B cell (primary cell): Measurements from ENCODE around the gene TEKT2.

Source experiments
- CTCF ChIP-seq: fragments of 200-600 bp; IDR thresholded peaks from one replicate; pipeline ENCODE4 v1.8.0; 2022; ENCODE audit warnings: antibody characterized with exemption, mild to moderate bottlenecking
- EZH2 ChIP-seq: IDR thresholded peaks from 2 replicates; pipeline ENCODE4 v1.6.1; 2012; ENCODE audit warnings: borderline replicate concordance, low read depth, mild to moderate bottlenecking, moderate library complexity, low read length; ENCODE audit not compliant: insufficient read depth, poor library complexity, severe bottlenecking

DNA sequence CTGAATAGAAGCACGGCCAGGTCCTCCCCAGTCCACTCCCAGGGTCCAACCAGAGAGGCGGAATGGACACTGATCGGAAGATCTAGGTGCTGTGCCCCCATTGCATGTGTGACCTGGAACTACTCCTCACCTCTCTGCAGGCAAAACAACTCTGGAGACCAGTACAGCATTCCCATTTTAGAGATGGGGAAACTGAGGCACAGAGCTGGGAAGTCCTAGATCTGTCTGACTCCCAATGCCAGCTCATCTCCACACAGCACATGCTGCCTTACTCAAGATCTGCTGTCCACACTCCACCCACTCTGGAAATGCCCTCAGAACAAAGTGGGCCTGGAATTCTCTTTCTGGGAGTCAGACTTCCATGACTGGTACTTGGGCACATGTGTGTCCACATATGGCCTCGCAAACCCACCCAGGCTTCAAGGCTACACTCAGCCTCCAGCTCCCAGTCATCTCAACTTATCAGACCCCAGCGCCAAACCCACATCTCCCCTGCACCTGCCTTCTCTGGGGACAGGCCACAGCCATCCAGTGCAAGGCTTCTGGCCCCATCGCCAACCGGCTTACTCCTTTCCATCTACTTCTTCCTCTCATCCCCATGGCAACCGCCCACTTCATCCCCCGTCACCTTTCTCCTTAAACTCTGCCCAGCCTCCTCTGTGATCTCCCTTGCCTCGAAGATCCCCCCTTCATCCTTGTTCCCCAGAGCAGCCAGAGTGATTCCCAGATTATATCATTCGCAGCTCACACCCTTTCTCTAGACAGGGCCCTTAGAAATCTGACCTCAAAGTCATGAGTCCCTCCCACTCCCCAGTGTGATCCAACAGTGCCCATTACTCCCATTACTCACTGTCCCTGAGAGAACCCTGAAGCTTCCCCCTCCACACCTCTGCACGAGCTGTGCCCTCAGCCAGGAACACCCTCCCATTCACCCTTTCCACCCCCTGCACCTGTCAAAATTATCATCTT, 38.5 kb downstream of the TEKT2 start:
- TF ChIP-seq CTCF (no peak), EZH2 (no peak)
